SU-DHL-6 (cell line): ENCODE measurements around the gene PADI4.

Experiments
- CTCF ChIP-seq: fragments of 200-600 bp; sonication (generic); IDR thresholded peaks from one replicate; pipeline ENCODE4 v1.5.1; 2017; ENCODE audit warnings: antibody characterized with exemption, mild to moderate bottlenecking, low read length, moderate library complexity; ENCODE audit not compliant: insufficient read depth, poor library complexity, severe bottlenecking
- EZH2phosphoT487 ChIP-seq: fragments of 200-600 bp; sonication (generic), shearing (Covaris generic); conservative IDR thresholded peaks from 2 replicates; pipeline ENCODE4 v1.6.1; 2018; ENCODE audit warnings: mild to moderate bottlenecking, antibody characterized with exemption, low read length, moderate library complexity, mixed read lengths

- TF ChIP-seq CTCF (no peak), EZH2phosphoT487 (no peak)
Measured at GRCh38 chr1:17305576-17306095, 2.4 kb upstream of the PADI4 start.
